DOHH2 (cell line): ENCODE results near the gene SHPK.

ENCODE experiments used
- EZH2phosphoT487 ChIP-seq: fragments of 200-600 bp; sonication (generic); IDR thresholded peaks from 2 replicates; pipeline ENCODE4 v1.6.1; 2017; ENCODE audit warnings: borderline replicate concordance, mild to moderate bottlenecking, antibody characterized with exemption, low read length, moderate library complexity, mixed read lengths
- TF ChIP-seq, protein P1 (sequence below): fragments of 200-600 bp; sonication (generic); IDR thresholded peaks from one replicate; pipeline ENCODE4 v1.5.1; 2014; ENCODE audit warnings: antibody characterized with exemption, mild to moderate bottlenecking, low read depth, low read length; ENCODE audit not compliant: poor library complexity, severe bottlenecking

DNA sequence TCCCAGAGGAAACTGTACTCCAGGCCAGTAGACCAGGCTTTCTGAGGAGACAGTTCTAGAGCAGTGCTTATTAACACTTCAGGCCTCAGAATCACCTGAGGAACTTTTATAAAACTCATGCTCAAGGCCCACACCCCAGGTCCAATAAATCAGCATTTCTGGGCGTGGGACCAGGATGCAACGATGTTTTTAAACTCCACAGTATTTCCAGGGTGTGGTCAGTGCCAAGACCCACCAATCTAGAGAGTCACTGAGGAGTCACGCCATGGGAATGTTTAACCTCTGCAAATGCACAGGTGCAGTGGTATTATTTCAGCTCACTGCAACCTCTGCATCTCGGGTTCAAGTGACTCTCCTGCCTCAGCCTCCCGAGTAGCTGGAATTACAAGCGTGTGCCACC lies 22.9 kb downstream of the SHPK start:
- TF ChIP-seq, protein P1, sequence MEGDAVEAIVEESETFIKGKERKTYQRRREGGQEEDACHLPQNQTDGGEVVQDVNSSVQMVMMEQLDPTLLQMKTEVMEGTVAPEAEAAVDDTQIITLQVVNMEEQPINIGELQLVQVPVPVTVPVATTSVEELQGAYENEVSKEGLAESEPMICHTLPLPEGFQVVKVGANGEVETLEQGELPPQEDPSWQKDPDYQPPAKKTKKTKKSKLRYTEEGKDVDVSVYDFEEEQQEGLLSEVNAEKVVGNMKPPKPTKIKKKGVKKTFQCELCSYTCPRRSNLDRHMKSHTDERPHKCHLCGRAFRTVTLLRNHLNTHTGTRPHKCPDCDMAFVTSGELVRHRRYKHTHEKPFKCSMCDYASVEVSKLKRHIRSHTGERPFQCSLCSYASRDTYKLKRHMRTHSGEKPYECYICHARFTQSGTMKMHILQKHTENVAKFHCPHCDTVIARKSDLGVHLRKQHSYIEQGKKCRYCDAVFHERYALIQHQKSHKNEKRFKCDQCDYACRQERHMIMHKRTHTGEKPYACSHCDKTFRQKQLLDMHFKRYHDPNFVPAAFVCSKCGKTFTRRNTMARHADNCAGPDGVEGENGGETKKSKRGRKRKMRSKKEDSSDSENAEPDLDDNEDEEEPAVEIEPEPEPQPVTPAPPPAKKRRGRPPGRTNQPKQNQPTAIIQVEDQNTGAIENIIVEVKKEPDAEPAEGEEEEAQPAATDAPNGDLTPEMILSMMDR, result no peak
- no peak for TF ChIP-seq EZH2phosphoT487
